ENCODE data around the gene TNFRSF21.
"Not testable (repeated sequence)": the region's sequence is repeated elsewhere in the genome, so short reads cannot be mapped to it uniquely, and the experiment has no call there.

TNFRSF21 gene

GRCh38 chr6:47223251-47223650 lies 86.5 kb downstream of the TNFRSF21 start:
- not testable (repeated sequence) for H3K9me3 ChIP-seq (ENCODE audit: control insufficient read depth, insufficient read depth, low read length); H3K4me1 ChIP-seq (ENCODE audit: insufficient read depth, low read length); H3K9ac ChIP-seq (ENCODE audit: low read depth, low read length); H3K36me3 ChIP-seq (ENCODE audit: insufficient read depth, low read length)

GRCh38 chr6:47221565-47221964 lies 88.1 kb downstream of the TNFRSF21 start:
- Histone ChIP-seq H3K36me3 (ENCODE audit: insufficient read depth, low read length) (no peaks in the 10 kb centered on the region), H3K9me3 (ENCODE audit: control insufficient read depth, insufficient read depth, low read length) (no peaks in the 10 kb centered on the region), H3K4me1 (ENCODE audit: insufficient read depth, low read length) (no peaks in the 10 kb centered on the region), H3K9ac (ENCODE audit: low read depth, low read length) (peak overlapping the region; percentile 42; the same call in 1 of the 2 replicates)

- no peaks in the 10 kb centered on the region for H3K36me3 ChIP-seq (ENCODE audit: insufficient read depth, low read length)
Observed at GRCh38 chr6:47209632-47210031, 100.1 kb downstream of the TNFRSF21 start.

GRCh38 chr6:47207261-47207660 lies 102.4 kb downstream of the TNFRSF21 start:
- no peaks in the 10 kb centered on the region for H3K4me1 ChIP-seq (ENCODE audit: insufficient read depth, low read length)
- H3K9me3 ChIP-seq (ENCODE audit: control insufficient read depth, insufficient read depth, low read length) = no peaks in the 10 kb centered on the region
- H3K36me3 ChIP-seq (ENCODE audit: insufficient read depth, low read length) = no peaks in the 10 kb centered on the region
- H3K9ac ChIP-seq (ENCODE audit: low read depth, low read length) = no peak overlapping the region

More at GRCh38 chr6:47209632-47210031, 100.1 kb downstream of the TNFRSF21 start:
- Histone ChIP-seq H3K9ac (ENCODE audit: low read depth, low read length) (no peak overlapping the region), H3K4me1 (ENCODE audit: insufficient read depth, low read length) (no peaks in the 10 kb centered on the region), H3K9me3 (ENCODE audit: control insufficient read depth, insufficient read depth, low read length) (no peaks in the 10 kb centered on the region)

GRCh38 chr6:47206626-47207025 lies 103.1 kb downstream of the TNFRSF21 start:
- Histone ChIP-seq H3K9ac (ENCODE audit: low read depth, low read length) (no peak overlapping the region), H3K36me3 (ENCODE audit: insufficient read depth, low read length) (no peaks in the 10 kb centered on the region), H3K4me1 (ENCODE audit: insufficient read depth, low read length) (no peaks in the 10 kb centered on the region), H3K9me3 (ENCODE audit: control insufficient read depth, insufficient read depth, low read length) (no peaks in the 10 kb centered on the region)

- Histone ChIP-seq H3K9ac (ENCODE audit: low read depth, low read length) (no peak overlapping the region), H3K36me3 (ENCODE audit: insufficient read depth, low read length) (no peaks in the 10 kb centered on the region), H3K9me3 (ENCODE audit: control insufficient read depth, insufficient read depth, low read length) (no peaks in the 10 kb centered on the region), H3K4me1 (ENCODE audit: insufficient read depth, low read length) (no peaks in the 10 kb centered on the region)
Observed at GRCh38 chr6:47203938-47204611, 105.6 kb downstream of the TNFRSF21 start.

GRCh38 chr6:47203266-47203937 lies 106.3 kb downstream of the TNFRSF21 start:
- H3K36me3 ChIP-seq (ENCODE audit: insufficient read depth, low read length) = no peaks in the 10 kb centered on the region
- no peaks in the 10 kb centered on the region for H3K4me1 ChIP-seq (ENCODE audit: insufficient read depth, low read length)
- no peaks in the 10 kb centered on the region for H3K9me3 ChIP-seq (ENCODE audit: control insufficient read depth, insufficient read depth, low read length)
- no peak overlapping the region for H3K9ac ChIP-seq (ENCODE audit: low read depth, low read length)

GRCh38 chr6:47202644-47203205 lies 107.0 kb downstream of the TNFRSF21 start:
- Histone ChIP-seq H3K9me3 (ENCODE audit: control insufficient read depth, insufficient read depth, low read length) (no peaks in the 10 kb centered on the region), H3K4me1 (ENCODE audit: insufficient read depth, low read length) (no peaks in the 10 kb centered on the region), H3K36me3 (ENCODE audit: insufficient read depth, low read length) (no peaks in the 10 kb centered on the region), H3K9ac (ENCODE audit: low read depth, low read length) (no peak overlapping the region)

- H3K4me1 ChIP-seq (ENCODE audit: insufficient read depth, low read length) = no peaks in the 10 kb centered on the region
- no peaks in the 10 kb centered on the region for H3K36me3 ChIP-seq (ENCODE audit: insufficient read depth, low read length)
- no peak overlapping the region for H3K9ac ChIP-seq (ENCODE audit: low read depth, low read length)
- H3K9me3 ChIP-seq (ENCODE audit: control insufficient read depth, insufficient read depth, low read length) = no peaks in the 10 kb centered on the region
Observed at GRCh38 chr6:47200536-47201334, 109.0 kb downstream of the TNFRSF21 start.

- H3K4me1 ChIP-seq (ENCODE audit: insufficient read depth, low read length) = no peaks in the 10 kb centered on the region
- no peaks in the 10 kb centered on the region for H3K9me3 ChIP-seq (ENCODE audit: control insufficient read depth, insufficient read depth, low read length)
- no peaks in the 10 kb centered on the region for H3K36me3 ChIP-seq (ENCODE audit: insufficient read depth, low read length)
- H3K9ac ChIP-seq (ENCODE audit: low read depth, low read length) = no peak overlapping the region
Observed at GRCh38 chr6:47197682-47198640, 111.7 kb downstream of the TNFRSF21 start.

GRCh38 chr6:47196113-47196512 lies 113.6 kb downstream of the TNFRSF21 start:
- no peaks in the 10 kb centered on the region for H3K4me1 ChIP-seq (ENCODE audit: insufficient read depth, low read length)
- no peaks in the 10 kb centered on the region for H3K36me3 ChIP-seq (ENCODE audit: insufficient read depth, low read length)
- no peak overlapping the region for H3K9ac ChIP-seq (ENCODE audit: low read depth, low read length)
- no peaks in the 10 kb centered on the region for H3K9me3 ChIP-seq (ENCODE audit: control insufficient read depth, insufficient read depth, low read length)

- Histone ChIP-seq H3K4me1 (ENCODE audit: insufficient read depth, low read length) (no peaks in the 10 kb centered on the region), H3K36me3 (ENCODE audit: insufficient read depth, low read length) (no peaks in the 10 kb centered on the region), H3K9me3 (ENCODE audit: control insufficient read depth, insufficient read depth, low read length) (no peaks in the 10 kb centered on the region), H3K9ac (ENCODE audit: low read depth, low read length) (no peak overlapping the region)
Observed at GRCh38 chr6:47195011-47195650, 114.6 kb downstream of the TNFRSF21 start.

GRCh38 chr6:47188588-47189021 lies 121.1 kb downstream of the TNFRSF21 start:
- H3K4me1 ChIP-seq (ENCODE audit: insufficient read depth, low read length) = peaks cover 12% of the 10 kb centered on the region
- no peaks in the 10 kb centered on the region for H3K9me3 ChIP-seq (ENCODE audit: control insufficient read depth, insufficient read depth, low read length)
- H3K36me3 ChIP-seq (ENCODE audit: insufficient read depth, low read length) = no peaks in the 10 kb centered on the region
- H3K9ac ChIP-seq (ENCODE audit: low read depth, low read length) = no peak overlapping the region

Measured in ES-I3 (cell line).